Testis (tissue), 3 donors: ENCODE results near the gene ZMIZ2. TPM values are rescaled to one million over a fixed set of nuclear protein-coding genes. Genes with fewer than 3 reads are reported as not detected.

ENCODE experiments used
- DNase-seq: peaks from one replicate; pipeline ENCODE4 v3.0.0-alpha.2; 2019
- H3K27ac ChIP-seq, 2 donors: fragments of 200-600 bp; sonication (generic); one replicate each; pipeline ENCODE4 v1.5.1; 2019
- H3K27me3 ChIP-seq: fragments of 200-600 bp; sonication (generic); one replicate; pipeline ENCODE4 v1.5.1; 2019
- H3K36me3 ChIP-seq: fragments of 200-600 bp; sonication (generic); one replicate; pipeline ENCODE4 v1.5.1; 2017; ENCODE audit warnings: low read depth; ENCODE audit errors: missing control alignments
- H3K4me1 ChIP-seq: fragments of 200-600 bp; sonication (generic); one replicate; pipeline ENCODE4 v1.5.1; 2019
- H3K4me3 ChIP-seq, 2 donors: fragments of 200-600 bp; sonication (generic); one replicate each; pipeline ENCODE4 v1.5.1; 2017 to 2019
- H3K9me3 ChIP-seq: fragments of 200-600 bp; sonication (generic); one replicate; pipeline ENCODE4 v1.5.1; 2017
- POLR2A ChIP-seq: fragments of 450-650 bp; IDR thresholded peaks from one replicate; pipeline ENCODE4 v1.6.1; 2017; ENCODE audit warnings: antibody characterized with exemption, mild to moderate bottlenecking, moderate library complexity
- WGBS, 2 donors: methylation state at CpG; one replicate each; pipeline ENCODE4 v1.1.5; 2018; 5-methylcytosine and 5-hydroxymethylcytosine counted together
- intact Hi-C: fragments of 100-400 bp; cut with DNase I; formaldehyde crosslinking; loops from one replicate; pipeline ENCODE4 v1.15.1; 2023; ENCODE audit warnings: low total_unique reads
- polyA plus RNA-seq: library from polyadenylated mRNA; stranded (reverse); fragments of 350-450 nt; fragmentation: Illumina TruSeq; extraction: RNeasy Lipid Tissue Mini Kit (QIAGEN cat#74804); gene quantifications from one replicate; pipeline ENCODE4 v1.2.3, GENCODE V29; 2014; ENCODE audit warnings: low read depth, low replicate concordance; ENCODE audit not compliant: insufficient read depth
- total RNA-seq, 2 donors: library from RNA; depleted of rRNA; stranded (reverse); fragments of >200 nt; gene quantifications; one replicate each; pipeline ENCODE4 v1.2.3, GENCODE V29; 2016
- TF ChIP-seq, protein P1 (sequence below), 3 experiments: fragments of 450-650 bp in 2 of 3; fragments of 200-600 bp in 1 of 3; sonication (generic) in 1 of 3; IDR thresholded peaks; one replicate each; pipeline ENCODE4 v1.5.1; 2016 to 2019; ENCODE audit warnings: antibody characterized with exemption in 3 of 3, mild to moderate bottlenecking in 2 of 3, moderate library complexity in 1 of 3

The ZMIZ2 gene
- total and polyA plus RNA-seq, 3 donors from 2014 or later: 47.9 to 86.6 (median 85.9) TPM

DNA sequence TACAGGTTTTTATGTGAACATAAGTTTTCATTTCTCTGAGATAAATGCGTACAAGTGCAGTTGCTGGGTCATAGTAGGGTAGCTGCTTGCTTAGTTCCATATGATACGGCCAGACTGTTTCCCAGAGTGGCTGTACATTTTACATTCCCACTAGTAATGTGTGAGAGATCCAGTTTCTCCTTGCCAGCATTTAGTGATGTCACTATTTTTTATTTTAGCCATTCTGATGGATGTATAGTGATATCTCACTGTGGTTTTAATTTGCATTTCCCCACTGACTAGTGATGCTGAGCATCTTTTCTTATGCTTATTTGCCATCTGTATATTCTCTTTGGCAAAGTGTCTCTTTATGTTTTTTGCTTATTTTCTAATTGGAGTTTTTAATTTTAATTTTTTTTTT, 4.2 kb downstream of the ZMIZ2 start:
- no peaks in the 10 kb centered on the region for H3K36me3 ChIP-seq
- TF ChIP-seq, protein P1, sequence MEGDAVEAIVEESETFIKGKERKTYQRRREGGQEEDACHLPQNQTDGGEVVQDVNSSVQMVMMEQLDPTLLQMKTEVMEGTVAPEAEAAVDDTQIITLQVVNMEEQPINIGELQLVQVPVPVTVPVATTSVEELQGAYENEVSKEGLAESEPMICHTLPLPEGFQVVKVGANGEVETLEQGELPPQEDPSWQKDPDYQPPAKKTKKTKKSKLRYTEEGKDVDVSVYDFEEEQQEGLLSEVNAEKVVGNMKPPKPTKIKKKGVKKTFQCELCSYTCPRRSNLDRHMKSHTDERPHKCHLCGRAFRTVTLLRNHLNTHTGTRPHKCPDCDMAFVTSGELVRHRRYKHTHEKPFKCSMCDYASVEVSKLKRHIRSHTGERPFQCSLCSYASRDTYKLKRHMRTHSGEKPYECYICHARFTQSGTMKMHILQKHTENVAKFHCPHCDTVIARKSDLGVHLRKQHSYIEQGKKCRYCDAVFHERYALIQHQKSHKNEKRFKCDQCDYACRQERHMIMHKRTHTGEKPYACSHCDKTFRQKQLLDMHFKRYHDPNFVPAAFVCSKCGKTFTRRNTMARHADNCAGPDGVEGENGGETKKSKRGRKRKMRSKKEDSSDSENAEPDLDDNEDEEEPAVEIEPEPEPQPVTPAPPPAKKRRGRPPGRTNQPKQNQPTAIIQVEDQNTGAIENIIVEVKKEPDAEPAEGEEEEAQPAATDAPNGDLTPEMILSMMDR (IDR thresholded peaks at IDR 0.05): no peak
- TF ChIP-seq POLR2A: no peak
- peaks cover 49% of the 10 kb centered on the region for H3K4me1 ChIP-seq
- no peak overlapping the region for H3K27ac ChIP-seq
- DNase-seq: no peak
- WGBS, 2 donors: 94 to 96% methylated on average over 2 of the region's 2 CpGs
- H3K27me3 ChIP-seq: no peaks in the 10 kb centered on the region
- intact Hi-C loops: no loop called here
- H3K9me3 ChIP-seq: no peaks in the 10 kb centered on the region
- no peak overlapping the region for H3K4me3 ChIP-seq

DNA sequence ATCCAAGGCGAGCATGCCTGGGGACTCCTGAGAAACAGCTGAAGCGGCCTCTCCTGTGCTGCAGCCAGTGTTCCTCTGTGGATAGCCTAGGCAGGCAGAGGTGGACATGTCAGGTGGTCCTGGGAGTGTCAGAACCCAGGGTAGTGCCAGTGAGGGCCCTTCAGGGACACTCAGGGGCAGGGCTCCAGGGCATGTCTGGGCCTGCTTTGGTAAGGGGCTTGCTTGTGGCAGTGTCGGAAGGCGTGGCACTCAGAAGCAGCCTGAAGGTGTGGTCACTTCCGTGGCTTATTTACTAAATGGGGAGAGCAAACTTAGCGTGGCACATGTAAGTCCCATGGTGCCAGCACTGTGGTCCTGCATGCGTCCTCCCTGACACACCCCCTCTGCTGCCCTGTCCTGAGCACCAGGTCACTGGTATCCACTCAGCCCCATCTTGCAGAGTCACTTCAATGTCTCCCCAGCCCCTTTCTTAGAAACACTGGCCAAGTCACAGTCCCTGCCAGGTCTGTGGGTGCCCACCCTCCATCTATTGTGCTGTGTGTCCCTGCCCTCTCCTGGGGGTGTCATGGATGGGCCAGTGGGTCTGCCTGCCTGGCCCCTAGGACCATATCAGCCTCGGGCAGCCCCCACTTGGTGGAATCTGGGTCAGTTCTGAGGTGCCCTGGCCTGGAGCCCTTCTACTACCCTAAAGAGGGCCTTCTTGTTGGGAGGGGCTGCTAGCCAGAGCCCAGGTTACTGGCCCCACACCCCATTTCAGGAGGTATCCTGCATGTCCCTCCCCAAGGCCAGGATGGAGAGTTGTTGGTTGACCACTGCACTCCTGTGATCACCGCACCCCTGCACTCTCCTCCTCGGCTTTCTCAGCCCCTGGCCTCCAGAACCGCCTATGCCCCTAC, 6.4 kb downstream of the ZMIZ2 start:
- DNase-seq: no peak
- H3K4me3 ChIP-seq: no peak overlapping the region
- 90 to 92% methylated on average over 10 to 11 of the region's 11 CpGs for WGBS, 2 donors
- peak overlapping the region in 1 of 2 donors; percentile 20 for H3K27ac ChIP-seq
- no peaks in the 10 kb centered on the region for H3K36me3 ChIP-seq
- peaks cover 41% of the 10 kb centered on the region for H3K4me1 ChIP-seq
- no peaks in the 10 kb centered on the region for H3K9me3 ChIP-seq
- intact Hi-C loops: no loop called here
- H3K27me3 ChIP-seq: no peaks in the 10 kb centered on the region
- TF ChIP-seq POLR2A: no peak
- TF ChIP-seq, protein P1 (IDR thresholded peaks at IDR 0.05): no peak

DNA sequence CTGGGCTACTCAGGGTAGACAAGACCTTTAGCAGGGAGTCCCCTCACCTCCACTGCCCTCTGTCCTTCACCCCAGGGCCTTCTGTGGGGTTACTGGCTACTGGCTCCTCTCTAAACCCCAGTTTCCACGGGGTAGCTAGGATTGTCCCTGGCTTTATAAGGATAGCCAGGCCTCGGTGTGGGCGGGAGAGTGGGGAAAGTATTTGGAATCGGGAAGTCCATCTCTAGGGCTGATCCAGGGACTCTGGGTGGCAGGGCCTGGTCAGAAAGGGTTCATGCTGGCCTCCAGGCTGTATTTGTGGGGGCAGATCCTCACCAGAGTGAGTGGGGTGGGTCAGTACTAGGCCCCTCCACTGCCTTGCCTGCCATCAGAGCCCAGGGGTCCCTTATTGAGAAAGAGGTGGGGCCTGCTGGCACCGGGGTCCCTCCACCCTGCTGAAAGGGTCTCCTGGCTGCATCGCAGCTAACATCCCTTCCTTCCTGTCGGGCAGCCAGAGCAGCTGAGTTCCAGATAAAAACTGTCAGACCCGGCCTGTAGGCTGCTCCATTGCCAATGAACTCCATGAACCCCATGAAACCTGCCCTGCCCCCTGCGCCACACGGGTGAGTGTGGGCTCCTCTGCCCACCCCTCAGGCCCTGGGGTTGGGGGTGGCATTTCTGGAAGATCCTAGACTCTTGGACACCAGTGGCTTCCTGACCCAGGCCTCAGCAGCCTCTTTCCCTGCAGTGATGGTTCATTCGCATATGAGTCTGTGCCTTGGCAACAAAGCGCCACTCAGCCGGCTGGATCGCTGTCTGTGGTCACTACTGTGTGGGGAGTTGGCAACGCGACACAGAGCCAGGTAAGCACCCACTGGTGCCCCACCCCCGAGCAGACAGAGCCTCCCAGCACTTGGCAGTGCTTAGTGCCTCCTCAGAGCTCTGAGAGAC, 7.3 kb downstream of the ZMIZ2 start:
- H3K9me3 ChIP-seq: no peaks in the 10 kb centered on the region
- H3K27me3 ChIP-seq: no peaks in the 10 kb centered on the region
- no peaks in the 10 kb centered on the region for H3K36me3 ChIP-seq
- no peak for DNase-seq
- TF ChIP-seq, protein P1 (IDR thresholded peaks at IDR 0.05): no peak
- no peak for TF ChIP-seq POLR2A
- 66 to 69% methylated on average over 15 to 17 of the region's 17 CpGs for WGBS, 2 donors
- H3K27ac ChIP-seq: peak overlapping the region; percentile 20 to 59
- peaks cover 32% of the 10 kb centered on the region for H3K4me1 ChIP-seq
- H3K4me3 ChIP-seq: no peak overlapping the region
- intact Hi-C loops: no loop called here

DNA sequence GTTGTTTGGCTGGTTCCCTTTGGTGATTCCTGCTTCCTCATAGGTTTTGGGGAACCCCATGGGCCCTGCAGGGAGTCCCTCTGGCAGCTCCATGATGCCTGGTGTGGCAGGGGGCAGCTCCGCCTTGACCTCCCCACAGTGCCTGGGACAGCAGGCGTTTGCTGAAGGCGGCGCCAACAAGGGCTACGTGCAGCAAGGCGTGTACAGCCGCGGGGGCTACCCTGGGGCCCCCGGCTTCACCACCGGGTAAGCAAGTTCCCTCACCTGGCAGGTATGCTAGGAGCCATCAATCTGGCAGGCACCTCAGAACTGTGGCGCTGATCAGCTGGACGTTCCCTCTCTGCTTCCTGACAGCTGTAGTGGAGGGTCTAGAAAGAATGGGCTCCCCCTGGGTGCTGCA, 8.3 kb downstream of the ZMIZ2 start:
- WGBS, 2 donors: 83 to 85% methylated on average over 1 to 12 of the region's 12 CpGs
- H3K4me3 ChIP-seq: no peak overlapping the region
- peaks cover 28% of the 10 kb centered on the region for H3K4me1 ChIP-seq
- no peak for TF ChIP-seq POLR2A
- TF ChIP-seq, protein P1 (IDR thresholded peaks at IDR 0.05): no peak
- intact Hi-C loops: no loop called here
- no peaks in the 10 kb centered on the region for H3K9me3 ChIP-seq
- H3K27ac ChIP-seq: no peak overlapping the region
- H3K27me3 ChIP-seq: no peaks in the 10 kb centered on the region
- no peaks in the 10 kb centered on the region for H3K36me3 ChIP-seq
- no peak for DNase-seq
